ENCODE measurements around the gene MEX3B. TPM values are rescaled to one million over a fixed set of nuclear protein-coding genes. Genes with fewer than 3 reads are reported as not detected.

MEX3B gene
- total RNA-seq, 2 donors from 2014 or later, result 0.73 to 47.6 TPM

DNA sequence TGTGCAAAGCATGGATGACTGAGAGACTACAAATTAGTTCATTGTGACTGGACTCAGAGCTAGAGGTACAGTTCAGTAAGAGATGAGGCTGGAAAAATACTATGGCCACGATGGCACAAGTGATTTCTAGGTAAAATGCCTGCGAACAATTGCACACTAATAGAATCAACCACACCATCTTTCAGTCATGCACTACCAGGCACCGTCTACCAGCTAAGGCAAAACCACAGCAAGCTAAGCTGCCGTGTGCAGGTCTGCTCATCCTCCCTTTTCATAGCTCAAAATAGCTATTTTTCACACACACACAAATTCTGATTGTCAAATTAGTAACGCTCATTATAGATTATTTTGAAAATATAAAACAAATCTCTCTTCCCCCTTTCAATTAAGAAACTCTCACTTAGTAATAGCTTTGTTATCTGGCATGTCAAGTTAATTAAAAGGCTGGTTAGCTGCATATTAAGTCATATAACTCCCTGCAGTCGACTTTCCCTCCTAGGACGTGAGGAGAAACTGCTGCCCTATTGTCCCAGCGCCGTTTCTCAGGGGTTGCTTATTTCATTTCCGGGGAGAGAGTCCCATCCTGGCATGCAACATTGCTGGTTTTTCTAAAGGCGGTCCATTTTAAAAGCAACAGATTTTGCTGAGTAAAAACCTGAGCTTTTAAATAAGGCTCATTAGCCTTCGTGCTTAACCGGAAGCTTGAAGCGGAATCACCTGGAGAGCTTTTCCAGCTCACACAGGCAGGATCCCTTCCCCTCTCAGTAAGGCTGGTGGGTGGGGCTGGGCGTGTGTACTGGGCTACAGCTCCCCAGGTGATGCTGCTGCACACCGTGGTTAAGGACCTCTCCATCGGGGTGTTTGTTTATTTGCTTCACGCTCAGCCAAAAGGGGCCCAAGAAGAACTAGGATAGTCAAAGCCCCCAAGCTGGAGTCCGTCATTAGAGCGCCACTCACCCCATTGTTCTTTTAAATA lies 16.9 kb upstream of the MEX3B start:
- TF ChIP-seq, protein P1, sequence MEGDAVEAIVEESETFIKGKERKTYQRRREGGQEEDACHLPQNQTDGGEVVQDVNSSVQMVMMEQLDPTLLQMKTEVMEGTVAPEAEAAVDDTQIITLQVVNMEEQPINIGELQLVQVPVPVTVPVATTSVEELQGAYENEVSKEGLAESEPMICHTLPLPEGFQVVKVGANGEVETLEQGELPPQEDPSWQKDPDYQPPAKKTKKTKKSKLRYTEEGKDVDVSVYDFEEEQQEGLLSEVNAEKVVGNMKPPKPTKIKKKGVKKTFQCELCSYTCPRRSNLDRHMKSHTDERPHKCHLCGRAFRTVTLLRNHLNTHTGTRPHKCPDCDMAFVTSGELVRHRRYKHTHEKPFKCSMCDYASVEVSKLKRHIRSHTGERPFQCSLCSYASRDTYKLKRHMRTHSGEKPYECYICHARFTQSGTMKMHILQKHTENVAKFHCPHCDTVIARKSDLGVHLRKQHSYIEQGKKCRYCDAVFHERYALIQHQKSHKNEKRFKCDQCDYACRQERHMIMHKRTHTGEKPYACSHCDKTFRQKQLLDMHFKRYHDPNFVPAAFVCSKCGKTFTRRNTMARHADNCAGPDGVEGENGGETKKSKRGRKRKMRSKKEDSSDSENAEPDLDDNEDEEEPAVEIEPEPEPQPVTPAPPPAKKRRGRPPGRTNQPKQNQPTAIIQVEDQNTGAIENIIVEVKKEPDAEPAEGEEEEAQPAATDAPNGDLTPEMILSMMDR (IDR thresholded peaks at IDR 0.05), result no peak
- TF ChIP-seq POLR2A (IDR thresholded peaks at IDR 0.05), result no peak
- TF ChIP-seq POLR2AphosphoS5 (IDR thresholded peaks at IDR 0.05), result no peak
- Histone ChIP-seq H3K4me1 (replicated peaks) (no peaks in the 10 kb centered on the region), H3K27ac (no peak overlapping the region), H3K27me3 (replicated peaks; ENCODE audit: insufficient read depth) (no peaks in the 10 kb centered on the region), H3K9me3 (no peaks in the 10 kb centered on the region), H3K4me3 (no peak overlapping the region), H3K36me3 (no peaks in the 10 kb centered on the region)
- intact Hi-C loops (cut with DNase I), result no loop called here
- no peak for DNase-seq (ENCODE audit: low spot score)
- 28% methylated on average over 20 of the region's 20 CpGs for WGBS

DNA sequence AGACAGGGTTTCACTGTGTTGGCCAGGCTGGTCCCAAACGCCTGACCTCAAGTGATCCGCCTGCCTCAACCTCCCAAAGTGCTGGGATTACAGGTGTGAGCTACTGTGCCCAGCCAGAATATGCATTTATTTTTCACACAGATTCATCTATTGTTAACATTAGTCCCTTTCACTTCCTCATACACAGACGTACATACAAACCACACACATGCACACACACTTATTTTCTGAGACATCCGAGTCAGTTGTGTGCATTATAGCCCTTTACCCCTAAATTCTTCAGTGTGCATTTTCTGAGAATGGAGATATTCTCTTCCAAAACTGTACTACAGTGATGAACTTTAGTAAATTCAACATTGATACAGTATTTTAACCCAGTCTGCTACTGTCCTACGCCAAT lies 15.0 kb upstream of the MEX3B start:
- H3K4me1 ChIP-seq (replicated peaks), result no peaks in the 10 kb centered on the region
- no peak overlapping the region for H3K27ac ChIP-seq
- no peaks in the 10 kb centered on the region for H3K36me3 ChIP-seq
- H3K9me3 ChIP-seq, result no peaks in the 10 kb centered on the region
- TF ChIP-seq, protein P1 (IDR thresholded peaks at IDR 0.05), result no peak
- TF ChIP-seq POLR2AphosphoS5 (IDR thresholded peaks at IDR 0.05) (no peak), POLR2A (IDR thresholded peaks at IDR 0.05) (no peak)
- intact Hi-C loops (cut with DNase I), result no loop called here
- H3K27me3 ChIP-seq (replicated peaks; ENCODE audit: insufficient read depth), result peaks cover 2% of the 10 kb centered on the region
- no peak for DNase-seq (ENCODE audit: low spot score)
- 91% methylated on average over 5 of the region's 5 CpGs for WGBS
- no peak overlapping the region for H3K4me3 ChIP-seq

DNA sequence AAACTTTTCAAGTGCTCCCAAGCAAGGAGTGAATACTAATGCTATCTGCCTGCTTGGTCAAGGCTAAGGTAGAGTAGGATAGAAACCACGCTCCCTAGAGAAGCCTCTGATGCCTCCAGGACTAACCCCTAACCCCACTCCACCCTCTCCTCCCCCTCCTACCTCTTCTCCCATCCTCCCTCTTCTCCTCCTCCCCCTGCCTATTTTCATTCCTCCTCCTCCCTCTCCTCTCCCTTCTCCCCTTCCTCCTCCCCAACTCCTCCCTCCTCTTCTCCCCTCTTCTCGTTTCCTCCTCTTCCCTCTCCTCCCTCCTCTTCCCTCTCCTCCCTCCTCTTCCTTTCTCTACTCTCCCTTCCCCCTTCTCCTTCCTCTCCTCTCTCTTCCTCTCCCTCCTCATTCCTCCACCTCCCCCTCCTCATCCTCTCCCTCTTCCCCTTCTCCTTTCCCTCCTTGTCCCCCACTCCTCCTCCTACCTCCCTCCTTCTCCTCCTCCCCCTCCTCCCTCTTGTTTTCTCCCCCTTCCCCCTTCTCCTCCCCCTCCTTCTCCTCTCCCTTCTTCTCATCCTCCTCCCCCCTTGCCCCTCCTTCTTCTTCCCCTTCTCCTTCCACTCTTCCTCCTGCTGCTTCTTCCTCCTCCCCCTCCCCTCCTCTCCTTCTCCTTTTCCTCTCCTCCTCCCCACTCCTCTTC lies 12.8 kb upstream of the MEX3B start:
- no peak for TF ChIP-seq POLR2AphosphoS5 (IDR thresholded peaks at IDR 0.05)
- TF ChIP-seq, protein P1 (IDR thresholded peaks at IDR 0.05), result no peak
- no peak for TF ChIP-seq POLR2A (IDR thresholded peaks at IDR 0.05)
- H3K36me3 ChIP-seq, result no peaks in the 10 kb centered on the region
- H3K4me3 ChIP-seq, result no peak overlapping the region
- no peak for DNase-seq (ENCODE audit: low spot score)
- intact Hi-C loops (cut with DNase I), result no loop called here
- H3K9me3 ChIP-seq, result no peaks in the 10 kb centered on the region
- WGBS, result 11% methylated on average over 2 of the region's 2 CpGs
- H3K27ac ChIP-seq, result no peak overlapping the region
- no peaks in the 10 kb centered on the region for H3K4me1 ChIP-seq (replicated peaks)
- peaks cover 2% of the 10 kb centered on the region for H3K27me3 ChIP-seq (replicated peaks; ENCODE audit: insufficient read depth)

DNA sequence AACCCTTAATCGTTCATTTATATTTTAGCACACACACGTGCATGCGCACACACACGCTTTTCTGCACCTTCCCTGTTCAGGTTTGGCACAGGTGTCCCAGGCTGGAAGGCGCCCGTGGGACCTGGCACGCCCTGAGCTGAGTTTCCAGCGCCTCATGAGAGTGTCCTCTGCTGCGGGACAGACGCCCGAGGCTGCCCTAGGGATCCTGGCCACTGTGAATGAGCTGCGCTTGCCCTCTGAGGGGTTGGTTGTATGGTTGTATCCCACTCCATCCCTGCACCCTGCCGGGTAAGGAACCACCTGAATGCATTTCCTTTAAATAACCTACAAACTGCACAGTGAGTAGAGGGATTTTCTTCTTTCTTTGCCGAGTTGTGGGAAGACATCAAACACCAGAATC lies 12.2 kb upstream of the MEX3B start:
- no peak overlapping the region for H3K4me3 ChIP-seq
- peaks cover 2% of the 10 kb centered on the region for H3K27me3 ChIP-seq (replicated peaks; ENCODE audit: insufficient read depth)
- H3K4me1 ChIP-seq (replicated peaks), result no peaks in the 10 kb centered on the region
- TF ChIP-seq, protein P1 (IDR thresholded peaks at IDR 0.05), result no peak
- TF ChIP-seq POLR2A (IDR thresholded peaks at IDR 0.05) (no peak), POLR2AphosphoS5 (IDR thresholded peaks at IDR 0.05) (no peak)
- H3K9me3 ChIP-seq, result no peaks in the 10 kb centered on the region
- no peak overlapping the region for H3K27ac ChIP-seq
- WGBS, result 9% methylated on average over 14 of the region's 14 CpGs
- no peaks in the 10 kb centered on the region for H3K36me3 ChIP-seq
- no peak for DNase-seq (ENCODE audit: low spot score)
- intact Hi-C loops (cut with DNase I), result no loop called here

All from prostate gland (tissue), 2 donors.